RKO (cell line): ENCODE measurements around the gene UQCC2.

Experiments
- DNase-seq: peaks from one replicate; pipeline ENCODE4 v3.0.0-alpha.2; 2016; ENCODE audit warnings: low spot score

Gene UQCC2

DNA sequence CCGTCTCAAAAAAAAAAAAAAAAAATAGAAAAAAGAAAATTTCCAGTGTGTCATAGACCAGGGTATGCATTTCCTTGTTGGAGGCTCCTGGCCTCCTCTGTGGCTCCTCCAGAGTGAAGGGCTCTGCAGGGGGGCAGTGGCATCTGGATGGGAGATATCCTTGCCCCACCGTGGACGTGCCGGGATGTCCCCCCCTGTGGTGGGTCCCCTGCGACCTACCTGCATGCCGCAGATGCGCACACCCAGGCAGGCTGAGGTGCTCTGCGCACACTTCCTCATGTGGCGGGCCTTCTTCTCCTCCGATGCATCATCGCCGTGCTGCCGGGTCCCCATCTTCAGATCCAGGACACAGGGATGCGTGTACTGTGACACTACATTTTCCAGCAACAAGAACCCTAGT, 13.7 kb upstream of the UQCC2 start:
- DNase-seq: no peak

DNA sequence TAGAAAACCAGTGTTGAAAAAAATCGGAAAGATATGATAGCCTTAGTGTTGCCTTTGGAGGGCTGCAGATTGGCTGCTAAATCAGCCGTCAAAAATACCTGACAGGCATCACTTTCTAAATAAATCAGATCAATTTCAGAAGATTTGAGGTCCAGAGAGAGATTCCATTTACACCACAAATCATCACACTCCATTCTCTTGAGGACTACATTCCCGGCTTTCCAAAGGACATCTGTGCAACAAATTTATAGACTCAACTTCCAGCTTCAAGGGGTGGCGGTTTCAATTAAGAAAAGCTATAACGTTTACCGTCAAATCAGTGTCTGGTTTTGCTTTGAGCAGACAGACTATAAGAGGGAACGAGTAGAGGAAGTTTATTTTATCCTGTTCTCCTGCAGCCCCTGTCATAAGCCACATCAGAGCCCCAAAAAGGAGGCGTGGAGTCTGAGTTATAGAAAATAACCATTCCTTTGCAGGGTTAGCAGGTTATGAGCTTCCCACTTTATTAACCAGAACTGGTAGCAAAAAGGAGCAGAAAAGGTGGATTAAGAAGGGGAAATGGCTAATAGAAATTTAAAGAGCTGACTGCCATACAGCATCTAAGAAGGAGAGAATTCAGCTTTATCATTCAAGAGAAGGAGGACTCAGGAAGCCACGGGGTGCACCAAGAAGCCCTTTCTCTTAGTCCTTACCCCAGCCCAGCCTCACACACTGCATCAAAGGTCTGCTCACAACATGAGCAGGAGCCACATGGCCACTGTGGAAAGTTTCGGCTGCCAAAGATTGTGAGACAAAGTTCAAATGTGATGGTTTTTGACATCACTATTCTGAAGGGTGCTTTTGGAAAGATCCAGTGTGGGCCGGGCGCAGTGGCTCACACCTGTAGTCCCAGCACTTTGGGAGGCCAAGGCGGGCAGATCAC, 12.9 kb upstream of the UQCC2 start:
- DNase-seq: no peak

DNA sequence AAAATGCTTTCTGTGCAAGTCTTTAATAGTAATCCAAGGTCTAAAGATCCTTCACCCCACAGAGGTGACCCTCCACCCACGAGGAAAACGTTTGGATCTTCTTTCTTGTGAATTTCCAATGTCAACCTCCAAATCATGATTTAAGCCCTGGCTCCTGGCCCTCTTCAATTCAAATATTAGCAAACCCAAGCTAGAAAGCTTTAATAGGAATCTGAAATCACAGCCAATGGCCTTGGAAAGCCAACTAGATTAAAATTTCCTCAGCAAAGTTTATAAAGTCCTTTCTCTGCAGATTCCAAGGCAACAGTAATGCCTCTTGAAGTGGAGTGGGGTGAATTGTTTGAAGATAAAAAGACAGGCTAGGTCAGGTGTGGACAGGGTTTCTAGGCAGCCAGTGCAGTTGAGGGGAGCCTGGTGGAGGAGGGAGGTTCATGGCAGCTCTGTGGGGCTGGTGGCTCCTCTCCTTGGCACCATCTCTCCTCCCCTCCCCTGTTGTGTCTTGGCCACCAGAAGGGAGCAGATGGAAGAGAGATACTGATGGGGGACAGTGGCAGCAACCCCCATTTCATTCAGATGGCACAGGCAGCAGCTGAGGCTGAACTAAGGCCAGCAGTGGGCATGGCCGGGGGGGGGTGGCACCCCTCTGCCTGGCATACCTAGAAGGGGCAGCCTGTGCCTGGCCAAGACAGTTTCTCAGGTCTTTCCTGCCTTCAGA, 12.0 kb upstream of the UQCC2 start:
- no peak for DNase-seq

DNA sequence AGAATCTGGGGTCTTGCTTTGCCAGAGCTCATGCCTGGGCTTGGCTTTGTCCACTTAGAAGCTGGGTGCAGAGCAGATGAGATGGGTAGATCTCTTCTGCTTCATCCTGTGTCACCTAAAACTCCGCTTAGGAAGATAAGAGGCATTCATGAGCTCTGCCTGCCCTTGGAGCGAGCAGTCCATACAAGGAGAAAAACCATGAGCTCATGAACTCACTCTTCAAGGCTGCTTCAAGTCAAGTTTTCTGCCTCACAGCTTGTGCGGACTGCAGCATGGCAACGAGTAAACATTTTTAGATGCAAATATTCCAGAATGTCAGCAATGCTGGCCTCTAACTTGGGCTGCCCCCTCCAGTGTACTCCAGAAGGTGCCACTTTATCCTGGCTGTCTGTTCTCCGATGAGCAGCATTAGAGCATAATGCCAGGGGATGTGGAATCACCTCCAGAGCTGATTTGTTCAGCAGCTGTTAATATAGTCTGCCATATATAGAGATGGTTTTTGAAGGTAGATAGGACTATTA, 10.7 kb upstream of the UQCC2 start:
- no peak for DNase-seq

DNA sequence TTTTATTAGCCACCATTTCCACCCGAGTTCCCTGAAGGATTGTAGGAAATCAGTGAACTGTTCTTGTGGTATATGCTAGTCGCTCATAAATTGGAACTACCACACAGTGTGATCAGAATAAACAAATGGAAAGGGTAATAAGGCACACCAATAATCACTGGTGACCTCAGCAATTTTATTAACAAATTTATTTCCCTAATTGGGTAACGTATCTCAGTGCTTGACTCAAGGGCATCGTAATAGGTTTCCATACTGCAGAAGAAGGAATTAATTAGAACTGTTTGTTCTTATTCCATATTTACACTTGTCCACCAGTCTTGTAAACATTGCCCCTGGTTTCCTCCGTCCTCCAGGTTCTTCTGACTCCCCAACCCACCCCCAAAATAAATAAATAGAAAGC, 10.0 kb upstream of the UQCC2 start:
- no peak for DNase-seq

DNA sequence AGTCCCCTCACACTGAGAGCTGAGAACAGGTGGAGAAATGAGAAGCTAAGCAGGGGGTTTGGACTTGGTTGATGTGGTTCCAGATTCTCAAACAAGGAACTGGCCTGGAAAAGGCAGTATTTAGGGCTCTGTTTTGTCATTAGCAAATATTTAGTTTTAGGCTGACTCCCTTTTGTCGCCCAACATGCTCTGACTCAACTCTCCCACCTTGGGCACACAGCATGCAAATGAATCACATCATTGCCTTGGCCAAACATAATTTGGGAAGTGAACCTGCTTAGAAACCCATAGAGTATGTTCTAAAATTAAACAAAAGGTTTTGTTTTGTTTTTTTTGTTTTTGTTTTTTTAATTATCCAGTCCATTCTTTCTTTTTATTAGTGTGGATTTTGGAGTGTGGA, 9.5 kb upstream of the UQCC2 start:
- no peak for DNase-seq

DNA sequence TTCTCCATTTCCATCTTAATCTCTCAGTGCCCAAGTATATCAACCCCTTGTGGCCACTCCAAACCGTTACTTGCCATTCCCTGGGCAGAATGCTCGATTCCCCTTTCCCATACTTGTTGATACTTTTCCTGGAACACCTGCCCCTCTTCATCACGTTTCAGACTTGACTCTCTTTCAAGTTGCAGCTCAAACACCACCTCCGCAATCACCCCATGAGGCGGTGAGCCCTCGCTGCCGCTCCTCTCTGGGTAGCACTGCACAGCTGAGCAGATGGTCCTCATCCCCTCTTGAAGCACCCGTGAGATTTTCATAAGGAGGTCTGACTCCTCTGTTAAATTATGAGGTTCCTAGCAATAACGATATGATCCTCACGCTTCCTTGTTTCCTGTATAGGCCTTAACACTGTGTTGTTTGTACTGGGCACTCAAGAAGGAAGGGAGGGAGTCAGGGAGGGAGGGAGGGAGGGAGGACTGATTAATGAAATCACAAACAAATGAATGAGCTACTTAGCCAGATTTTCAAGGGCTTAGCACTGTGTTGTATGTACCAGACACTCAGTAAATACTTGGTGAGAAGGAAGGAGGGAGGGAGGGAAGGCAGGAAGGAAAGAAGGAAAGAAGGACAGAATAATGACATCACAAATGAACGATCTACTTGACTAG, 8.0 kb upstream of the UQCC2 start:
- DNase-seq: no peak

DNA sequence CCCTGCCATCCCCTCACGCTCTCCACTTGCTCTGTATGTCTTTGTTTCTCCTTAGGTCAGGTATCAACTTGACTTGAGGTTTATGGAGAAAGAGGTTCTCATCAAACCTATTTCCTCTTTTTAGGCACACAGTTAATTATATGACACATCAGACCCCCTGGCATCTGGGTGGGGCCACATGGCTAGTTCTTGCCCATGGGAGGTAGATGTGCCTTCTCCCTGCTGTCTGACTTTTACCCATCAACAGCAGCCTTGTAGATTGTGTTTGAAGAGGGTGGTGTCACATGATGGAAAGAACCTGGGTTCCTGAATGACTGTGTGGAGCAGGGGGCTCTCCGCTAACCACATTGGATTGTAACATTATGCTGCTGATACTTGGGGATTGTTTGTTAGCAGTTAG, 7.2 kb upstream of the UQCC2 start:
- DNase-seq: no peak

DNA sequence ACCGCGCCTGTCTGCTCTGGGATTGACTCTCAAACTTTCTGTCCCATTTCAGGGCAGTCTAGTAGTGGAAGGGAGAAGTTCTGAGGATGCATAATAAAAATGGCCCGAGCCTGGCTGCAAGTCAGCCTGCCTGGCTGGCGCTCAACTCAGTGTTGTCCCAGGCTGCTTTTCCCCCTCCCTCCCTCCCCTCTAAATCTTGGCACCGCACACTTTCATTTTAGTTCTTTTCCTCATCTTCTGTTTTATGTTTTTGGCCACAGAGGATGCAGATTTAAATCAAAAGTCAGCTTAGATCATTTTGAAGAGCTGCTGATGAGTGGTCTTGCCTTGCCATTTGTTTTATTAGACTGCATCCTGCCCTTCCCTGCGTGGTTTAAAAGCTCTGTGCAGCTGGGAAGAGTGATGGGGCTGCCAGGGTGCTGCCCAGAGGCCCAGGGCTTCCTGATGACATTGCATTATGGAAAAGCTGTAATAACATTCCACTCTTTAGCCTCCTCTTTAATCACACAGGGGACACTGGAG, 6.5 kb upstream of the UQCC2 start:
- DNase-seq: no peak

DNA sequence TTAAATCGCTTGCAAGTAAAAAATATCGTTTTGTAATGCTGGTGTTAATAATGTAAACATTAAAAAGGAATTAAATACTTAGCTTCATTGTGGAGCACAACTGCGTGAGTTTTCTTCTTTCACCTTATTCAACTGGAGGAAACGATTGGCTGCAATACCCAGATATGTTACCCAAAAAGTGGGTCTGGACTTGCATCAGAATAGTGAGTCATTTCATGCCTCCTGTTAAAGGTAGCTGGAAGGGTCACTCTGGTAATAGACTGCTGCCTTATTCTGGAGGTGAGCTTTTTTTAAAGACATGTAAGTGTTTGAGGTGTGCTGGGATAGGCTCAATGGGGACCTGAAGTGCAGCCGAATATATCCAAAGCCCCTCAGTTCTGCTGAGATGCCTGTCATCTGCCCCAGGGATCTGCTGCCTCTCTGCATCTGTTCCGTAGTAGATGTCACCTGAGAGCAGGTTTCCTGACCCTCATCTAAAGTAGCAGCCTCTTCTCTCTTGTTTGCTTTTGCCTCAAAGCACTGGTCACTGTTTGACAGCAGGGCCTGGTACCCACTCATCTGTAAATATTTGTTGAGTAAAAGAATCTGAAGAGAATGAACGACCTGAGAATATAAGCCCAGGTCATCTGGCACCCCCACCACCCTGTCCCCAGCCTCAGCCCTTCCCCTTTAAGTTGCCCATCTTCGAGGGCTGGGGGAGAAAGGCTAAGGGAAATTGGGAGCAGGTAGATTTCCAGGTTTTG, 5.6 kb upstream of the UQCC2 start:
- no peak for DNase-seq

DNA sequence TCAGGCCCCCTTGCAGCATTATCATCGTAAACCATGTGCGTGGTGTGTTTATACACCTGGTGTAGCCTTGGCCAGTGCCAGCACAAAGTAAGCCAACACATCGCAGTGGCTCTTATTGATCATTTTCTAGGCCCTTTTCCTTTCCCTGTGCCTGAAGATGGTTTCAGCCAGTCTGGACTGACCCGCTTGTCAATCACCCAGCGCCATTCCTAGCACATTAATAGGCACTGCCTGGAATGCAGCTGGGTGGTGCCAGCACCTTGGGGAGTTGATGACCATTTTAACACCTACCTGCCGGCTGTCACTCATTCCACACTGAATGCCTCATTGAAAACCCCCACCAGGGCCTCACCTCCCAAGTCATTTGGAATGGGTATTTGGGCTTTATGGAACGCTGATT, 4.9 kb upstream of the UQCC2 start:
- DNase-seq: no peak

DNA sequence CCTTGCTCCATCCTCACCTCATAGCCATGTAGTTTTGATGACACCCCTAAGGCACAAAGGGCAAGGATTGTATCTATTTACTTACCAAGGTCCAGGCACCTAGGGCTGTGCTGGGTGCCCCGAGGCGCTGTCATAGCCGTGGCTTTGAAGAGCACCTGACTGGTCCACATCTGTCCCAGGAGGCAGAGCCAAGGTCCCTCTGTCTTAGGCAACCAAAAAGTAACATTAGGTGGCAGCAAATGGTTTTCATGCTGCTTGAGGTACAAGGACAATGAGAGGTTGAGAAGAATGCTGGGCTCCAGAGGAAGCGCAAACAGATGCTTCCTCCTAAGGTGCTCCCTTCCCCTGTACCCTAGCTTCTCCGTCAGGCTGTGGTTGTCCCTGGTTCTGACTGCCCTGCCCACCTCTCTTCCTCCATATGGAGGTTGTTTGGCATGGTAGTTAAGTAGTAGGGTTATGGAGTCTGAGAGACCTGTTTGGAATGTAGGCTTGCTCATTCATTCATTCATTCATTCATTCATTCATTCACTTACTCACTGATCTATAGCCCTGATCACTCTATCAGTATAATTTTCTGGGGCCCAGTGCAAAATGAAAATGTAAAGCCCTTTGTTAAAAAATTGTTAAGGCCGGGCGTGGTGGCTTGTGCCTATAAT, 3.0 kb upstream of the UQCC2 start:
- no peak for DNase-seq

DNA sequence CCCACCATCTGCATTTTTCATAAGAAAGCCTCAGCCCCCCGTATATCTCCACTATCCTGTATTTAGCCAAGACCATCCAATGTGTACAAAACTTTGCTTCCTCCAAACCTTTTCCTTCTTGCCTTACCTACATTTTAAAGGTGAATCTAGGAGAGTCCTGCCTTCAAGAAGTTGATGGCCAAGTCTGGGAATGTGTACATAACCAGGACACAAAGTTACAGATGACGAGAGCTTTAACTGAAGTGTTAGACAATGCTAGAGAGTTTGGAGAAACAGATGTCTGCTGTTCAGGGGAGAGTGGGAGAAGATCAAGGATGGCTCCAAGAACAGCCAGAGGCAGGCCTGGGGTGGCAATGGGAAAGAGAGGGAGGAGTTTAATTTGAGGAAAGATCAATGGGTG, 2.3 kb upstream of the UQCC2 start:
- no peak for DNase-seq

DNA sequence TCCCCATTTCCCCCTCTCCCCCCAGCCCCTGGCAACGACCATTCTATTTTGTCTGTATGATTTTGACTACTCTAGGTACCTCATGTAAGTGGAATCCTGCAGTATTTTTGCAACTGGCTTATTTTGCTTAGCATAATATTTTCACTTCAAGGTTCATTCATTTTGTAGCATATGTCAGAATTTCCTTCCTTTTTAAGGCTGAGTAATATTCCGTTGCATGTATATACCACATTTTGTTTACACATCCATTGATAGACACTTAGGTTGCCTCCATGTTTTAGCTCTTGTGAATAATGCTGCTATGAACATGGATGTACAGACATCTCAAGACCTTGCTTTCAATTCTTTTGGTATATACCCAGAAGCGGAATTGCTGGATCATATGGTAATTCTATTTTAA, 1.4 kb upstream of the UQCC2 start:
- no peak for DNase-seq

DNA sequence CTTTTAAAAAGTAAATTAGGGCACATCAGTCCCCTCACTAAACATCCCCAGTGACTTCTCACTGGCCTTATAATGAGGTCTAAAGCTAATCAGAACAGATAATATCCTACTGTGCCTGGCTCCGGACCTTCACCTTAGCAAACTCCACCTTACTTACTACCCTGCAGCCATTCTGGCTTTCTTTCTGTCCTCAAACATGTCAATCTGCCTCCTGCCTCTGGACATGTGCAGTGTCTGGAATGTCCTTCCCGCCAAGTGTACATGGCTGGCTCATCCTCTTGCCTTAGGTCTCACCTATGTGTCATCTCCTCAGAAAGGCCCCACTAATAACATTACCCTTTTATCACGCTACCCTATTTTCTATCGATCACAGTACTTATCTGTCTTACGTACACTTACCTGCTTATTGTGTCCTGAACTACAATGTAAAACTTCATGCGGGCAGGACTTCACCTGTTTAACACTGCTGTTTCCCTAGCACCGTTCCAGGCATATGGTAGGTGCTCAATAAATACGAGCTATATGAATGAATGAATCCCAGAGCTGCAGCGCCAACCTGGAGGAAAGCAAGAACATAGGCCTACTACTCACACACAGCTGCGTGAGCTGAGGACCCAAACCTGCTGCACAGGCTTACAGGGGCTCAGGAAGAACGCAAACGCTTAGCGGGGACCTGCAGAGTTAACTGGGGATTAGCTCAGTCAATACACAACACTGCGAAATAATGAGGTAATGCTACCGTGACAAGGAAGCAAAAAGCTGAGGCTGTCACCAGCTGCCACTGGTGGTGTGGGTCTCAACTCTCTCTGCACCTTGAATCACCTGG, 991 bp downstream of the UQCC2 start:
- DNase-seq: peak; percentile 65

DNA sequence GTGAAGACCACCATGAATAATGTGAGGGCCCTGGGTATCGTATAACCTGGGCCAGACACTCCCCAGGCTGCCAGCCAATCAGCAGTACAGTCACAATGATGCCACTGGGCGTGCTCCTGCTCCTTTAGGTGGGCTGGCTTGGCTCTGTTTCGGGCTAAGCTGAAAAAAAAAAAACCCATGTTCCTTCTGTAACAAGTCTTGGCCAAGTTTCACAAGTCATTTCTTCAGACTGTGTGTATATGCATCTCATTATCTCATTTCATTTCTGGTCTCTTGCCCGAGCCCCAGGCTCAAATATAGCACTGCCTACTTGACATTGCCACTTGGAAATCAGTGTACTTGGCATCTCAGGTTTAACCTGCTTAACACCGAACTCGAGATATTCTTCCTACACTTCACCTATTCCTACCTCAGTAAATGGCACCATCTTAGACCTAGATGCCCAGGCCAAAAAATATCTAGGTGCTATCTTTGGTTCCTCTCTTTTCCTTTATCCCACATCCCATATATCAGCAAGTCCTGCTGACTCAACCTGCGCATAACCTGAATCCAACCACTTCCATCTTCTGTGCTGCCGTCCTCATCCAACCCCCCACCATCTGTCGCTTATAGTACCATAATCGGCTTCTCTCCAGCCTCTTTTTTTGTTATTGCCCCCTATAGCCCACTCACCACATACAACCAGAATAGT, 1.8 kb downstream of the UQCC2 start:
- DNase-seq: no peak

DNA sequence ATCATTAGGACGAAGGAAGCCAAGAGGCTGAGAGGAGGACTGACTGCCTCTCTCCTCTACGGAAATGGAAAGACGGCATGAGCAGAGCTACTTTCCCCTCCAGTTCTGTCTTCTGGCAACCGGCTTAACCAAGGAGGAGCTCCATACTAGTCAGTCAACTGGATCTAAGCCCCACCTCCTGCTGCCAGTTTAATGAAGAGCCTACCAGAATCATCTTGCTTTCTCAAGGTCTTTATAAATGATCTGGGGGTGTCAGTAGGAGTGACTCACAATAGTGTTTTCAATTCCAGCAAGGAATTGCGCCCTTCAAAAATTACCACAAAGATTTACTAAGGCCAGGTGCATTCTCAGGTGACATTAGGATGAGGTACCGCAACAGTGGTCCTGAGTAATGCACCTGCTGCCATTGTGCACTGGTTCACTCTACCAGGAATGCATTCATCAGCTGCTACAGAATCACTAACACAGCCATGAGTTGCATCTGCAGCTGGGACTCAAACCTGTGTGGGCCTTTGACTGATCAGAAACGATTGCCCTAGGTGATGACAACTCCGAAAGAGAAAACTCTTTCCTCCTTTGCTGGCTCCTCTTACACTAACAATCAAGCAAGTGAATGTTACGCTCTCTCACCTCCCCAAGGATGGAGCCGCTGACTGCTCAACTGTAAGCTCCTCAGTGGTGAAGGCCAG, 2.8 kb downstream of the UQCC2 start:
- no peak for DNase-seq

DNA sequence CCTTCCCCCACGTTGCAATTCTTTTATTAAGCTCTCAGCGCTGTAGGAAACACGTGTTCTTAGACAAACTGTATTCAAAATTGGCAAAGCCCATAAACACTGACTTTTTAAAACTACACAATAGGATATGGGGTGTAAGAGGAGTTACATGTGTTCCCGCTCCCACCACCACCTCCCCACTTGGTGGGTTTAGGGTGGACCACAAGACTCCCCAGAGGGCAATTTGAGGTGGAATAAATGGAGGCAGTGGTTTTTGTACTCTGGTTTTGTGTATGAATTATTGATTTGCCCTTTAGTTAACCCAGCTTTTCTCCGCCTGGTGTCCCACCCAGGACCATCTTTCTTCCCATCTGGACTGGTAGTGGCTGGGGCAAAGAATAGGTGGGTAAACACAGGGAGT, 3.7 kb downstream of the UQCC2 start:
- no peak for DNase-seq
